Measurements from ENCODE around the gene LRRC52. TPM values are rescaled to one million over a fixed set of nuclear protein-coding genes. Genes with fewer than 3 reads are reported as not detected.
A peak's percentile ranks its signal among the peaks of the same experiment; 100 is the strongest.

Gene LRRC52
- total and polyA plus RNA-seq, 9 of the 15 experiments (the other 6 are each of a cell fraction or from before 2014, with no cell fraction given): not detected

DNA sequence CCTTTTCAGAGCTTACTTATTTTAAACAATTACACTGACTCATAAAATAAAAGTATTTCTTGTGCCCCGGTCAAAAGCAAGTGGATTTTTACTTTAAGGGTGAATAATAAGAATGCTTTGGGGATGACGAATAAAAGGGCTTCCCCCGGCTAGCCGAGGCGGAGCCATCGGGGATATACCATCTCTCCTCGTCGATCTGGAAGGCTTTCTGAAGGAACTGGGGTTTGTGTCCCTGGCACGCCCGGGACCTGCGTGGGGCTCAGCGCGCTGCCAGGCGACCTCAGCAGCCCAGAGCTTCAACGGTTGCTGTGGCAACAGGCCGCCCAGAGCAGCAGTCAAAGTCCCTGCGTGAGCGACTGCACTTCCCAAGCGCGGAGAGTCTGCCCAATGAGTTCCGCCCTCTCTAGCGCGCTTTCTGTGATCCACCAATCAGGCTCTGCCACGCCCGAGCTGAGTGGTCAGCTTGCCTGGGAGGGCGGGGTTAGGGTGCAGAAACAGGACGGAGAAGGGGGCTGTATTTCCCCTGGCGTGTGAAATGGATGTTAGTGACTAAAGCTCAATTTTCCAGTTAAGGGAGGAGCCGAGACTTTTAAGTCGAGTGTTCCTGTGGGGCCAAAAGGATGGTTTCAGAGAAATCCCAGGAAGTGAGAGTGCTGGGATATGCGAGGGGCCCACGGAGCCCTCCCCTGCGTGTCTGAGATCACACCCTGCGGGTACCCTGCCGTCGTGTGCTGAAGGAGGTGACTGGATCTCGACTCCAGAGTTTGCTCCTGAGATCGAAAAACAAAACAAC, 54.3 kb downstream of the LRRC52 start:
- intact Hi-C loops (cut with micrococcal nuclease): loop anchor here (1.0 kb wide), 1 partner anchor 230 kb away; no protein-coding TSS in a partner anchor
- FAIRE-seq: peak; percentile 98
- POLR2A ChIA-PET: interaction anchor here (0.6 to 2.0 kb wide), 9 partner anchors 10 to 312 kb away, joined by 3 to 10 read pairs (median 4); no protein-coding TSS in a partner anchor
- TF ChIP-seq ZNF655 (CRISPR knock-in tag; IDR thresholded peaks at IDR 0.05) (no peak), ZBTB49 (CRISPR knock-in tag; IDR thresholded peaks at IDR 0.05; ENCODE audit: borderline replicate concordance) (no peak), ZNF23 (CRISPR knock-in tag; IDR thresholded peaks at IDR 0.05) (no peak), TBP (optimal IDR thresholded peaks at IDR 0.05; ENCODE audit: low read depth, low read length) (no peak), ZNF766 (CRISPR knock-in tag; conservative IDR thresholded peaks at IDR 0.05) (peak; percentile 44; the same call in 1 of the 2 replicates), ZNF431 (CRISPR knock-in tag; IDR thresholded peaks at IDR 0.05) (no peak), ATF7 (IDR thresholded peaks at IDR 0.05) (peak; percentile 91), MECOM (CRISPR knock-in tag; IDR thresholded peaks at IDR 0.05) (peak; percentile 41; the same call in 1 of the 2 replicates), HMGN3 (IDR thresholded peaks at IDR 0.05; ENCODE audit: borderline replicate concordance, extremely low read depth, insufficient read length, low read depth, low read length) (peak; percentile 63), SPI1 (IDR thresholded peaks at IDR 0.05; ENCODE audit: borderline replicate concordance, low read depth, low read length) (peak; percentile 87), JUND (IDR thresholded peaks at IDR 0.05; ENCODE audit: borderline replicate concordance, low read depth, low read length) (peak; percentile 28; the same call in 1 of the 2 replicates), JUND (tag; IDR thresholded peaks at IDR 0.05; ENCODE audit: borderline replicate concordance, low read depth, low read length) (peak; percentile 42; the same call in 1 of the 3 replicates), RBM25 (IDR thresholded peaks at IDR 0.05; ENCODE audit: low read depth, low read length, severe bottlenecking) (peak; percentile 59), KLF16 (IDR thresholded peaks at IDR 0.05) (no peak), TAF1 (IDR thresholded peaks at IDR 0.05; ENCODE audit: control insufficient read depth, extremely low read depth, insufficient read depth, low read length, severe bottlenecking) (peak; percentile 19), RFX5 (IDR thresholded peaks at IDR 0.05; ENCODE audit: low read depth, low read length) (no peak)
- TF ChIP-seq, protein P1, sequence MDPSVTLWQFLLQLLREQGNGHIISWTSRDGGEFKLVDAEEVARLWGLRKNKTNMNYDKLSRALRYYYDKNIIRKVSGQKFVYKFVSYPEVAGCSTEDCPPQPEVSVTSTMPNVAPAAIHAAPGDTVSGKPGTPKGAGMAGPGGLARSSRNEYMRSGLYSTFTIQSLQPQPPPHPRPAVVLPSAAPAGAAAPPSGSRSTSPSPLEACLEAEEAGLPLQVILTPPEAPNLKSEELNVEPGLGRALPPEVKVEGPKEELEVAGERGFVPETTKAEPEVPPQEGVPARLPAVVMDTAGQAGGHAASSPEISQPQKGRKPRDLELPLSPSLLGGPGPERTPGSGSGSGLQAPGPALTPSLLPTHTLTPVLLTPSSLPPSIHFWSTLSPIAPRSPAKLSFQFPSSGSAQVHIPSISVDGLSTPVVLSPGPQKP (CRISPR knock-in tag; IDR thresholded peaks at IDR 0.05): no peak

More for the DNA sequence above, 54.3 kb downstream of the LRRC52 start:
- in situ Hi-C loops (cut with MboI): loop anchor here (5.0 to 25.0 kb wide), 2 partner anchors 206 to 461 kb away; no protein-coding TSS in a partner anchor
- ATAC-seq: peak; percentile 99
- H3K36me3 ChIP-seq (ENCODE audit: control insufficient read depth, insufficient read depth, low read length): no peaks in the 10 kb centered on the region
- no peaks in the 10 kb centered on the region for H3K9me1 ChIP-seq (ENCODE audit: control insufficient read depth, insufficient read depth, low read length)
- 1% methylated on average over 38 of the region's 38 CpGs for whole genome bisulfite sequencing (ENCODE audit: insufficient coverage, low coverage, missing lambda C conversion rate)
- no peaks in the 10 kb centered on the region for H4K20me1 ChIP-seq (replicated peaks; ENCODE audit: control insufficient read depth, insufficient read depth, low read length)
- DNase-seq (ENCODE audit: extremely low read depth in 1 of 4, low spot score in 3 of 4): peak; percentile 98 to 99 (median 98)
- H3K4me1 ChIP-seq (replicated peaks in 1 of 2; ENCODE audit: control insufficient read depth in 2 of 2, insufficient read depth in 2 of 2, low read length in 2 of 2): peaks cover 3 to 9% of the 10 kb centered on the region in 2 experiments; a peak in 4 of 5 replicates
- CTCF ChIA-PET (ENCODE audit: low intra/inter-chr PET ratio): no interaction called here
- 0 out of 5 replicates have a peak, but pooled peaks cover 0 to 4% of the 10 kb centered on the region in 2 experiments for H3K27me3 ChIP-seq (ENCODE audit: control insufficient read depth in 2 of 2, insufficient read depth in 2 of 2, low read length in 2 of 2)
- H3K4me2 ChIP-seq (ENCODE audit: insufficient read depth, low read length): peak overlapping the region; percentile 89
- no peaks in the 10 kb centered on the region for H3K79me2 ChIP-seq (ENCODE audit: control insufficient read depth, insufficient read depth, low read length)
- H3K27ac ChIP-seq (ENCODE audit: extremely low read depth, low read depth, low read length): peak overlapping the region; percentile 67
- H3K9me3 ChIP-seq (replicated peaks; ENCODE audit: control insufficient read depth, insufficient read depth, low read depth, low read length): no peaks in the 10 kb centered on the region
- H3K9ac ChIP-seq (ENCODE audit: insufficient read depth in 1 of 2, low read depth in 2 of 2, low read length in 2 of 2): peak overlapping the region; percentile 73 to 90
- H2AFZ ChIP-seq (ENCODE audit: low read depth, low read length): peak overlapping the region; percentile 98
- BruUV-seq (replicated peaks): TSS peak; percentile 91
- H3K4me3 ChIP-seq: peak overlapping the region; percentile 47
